ENCODE measurements around the gene NPM3.

DNA sequence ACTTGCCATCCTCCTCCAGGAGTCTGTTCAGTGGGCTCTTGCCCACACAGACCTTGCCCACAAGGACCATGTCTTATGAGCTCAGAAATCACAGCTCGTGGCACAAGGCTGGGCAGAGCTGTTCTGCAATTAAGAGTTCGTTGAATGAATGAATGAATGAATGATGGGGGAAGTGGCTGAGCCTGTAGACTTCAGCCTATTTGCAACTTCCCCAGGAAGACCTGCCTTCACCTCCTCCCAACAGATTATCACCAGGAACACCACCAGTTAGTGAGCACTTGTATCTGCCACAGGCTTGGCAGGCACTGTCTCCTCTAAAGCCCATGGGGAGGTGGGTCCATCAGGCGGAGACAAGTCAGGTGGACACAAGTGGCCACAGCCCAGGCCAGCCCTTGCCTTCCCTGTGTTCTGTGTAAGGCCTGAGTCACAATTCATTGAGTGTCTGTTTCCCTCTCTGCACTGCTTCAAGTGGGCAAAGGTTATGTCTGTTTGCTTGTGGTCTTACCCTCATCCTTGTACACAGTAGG, 5.6 kb downstream of the NPM3 start:
- no peak for TF ChIP-seq ZFX (CRISPR knock-in tag; IDR thresholded peaks at IDR 0.05; ENCODE audit: low read depth)
- TF ChIP-seq TCF7 (IDR thresholded peaks at IDR 0.05; ENCODE audit: low read depth), result no peak
- no peak for TF ChIP-seq WIZ (CRISPR knock-in tag; IDR thresholded peaks at IDR 0.05)
- no peak for TF ChIP-seq YY1 (IDR thresholded peaks at IDR 0.05; ENCODE audit: insufficient read depth, insufficient replicate concordance, low read depth, low read length)
- TF ChIP-seq EZH2 (conservative IDR thresholded peaks at IDR 0.05; ENCODE audit: low read depth, low read length), result no peak
- TF ChIP-seq RELA (CRISPR knock-in tag; IDR thresholded peaks at IDR 0.05), result no peak
- TF ChIP-seq, protein P1, sequence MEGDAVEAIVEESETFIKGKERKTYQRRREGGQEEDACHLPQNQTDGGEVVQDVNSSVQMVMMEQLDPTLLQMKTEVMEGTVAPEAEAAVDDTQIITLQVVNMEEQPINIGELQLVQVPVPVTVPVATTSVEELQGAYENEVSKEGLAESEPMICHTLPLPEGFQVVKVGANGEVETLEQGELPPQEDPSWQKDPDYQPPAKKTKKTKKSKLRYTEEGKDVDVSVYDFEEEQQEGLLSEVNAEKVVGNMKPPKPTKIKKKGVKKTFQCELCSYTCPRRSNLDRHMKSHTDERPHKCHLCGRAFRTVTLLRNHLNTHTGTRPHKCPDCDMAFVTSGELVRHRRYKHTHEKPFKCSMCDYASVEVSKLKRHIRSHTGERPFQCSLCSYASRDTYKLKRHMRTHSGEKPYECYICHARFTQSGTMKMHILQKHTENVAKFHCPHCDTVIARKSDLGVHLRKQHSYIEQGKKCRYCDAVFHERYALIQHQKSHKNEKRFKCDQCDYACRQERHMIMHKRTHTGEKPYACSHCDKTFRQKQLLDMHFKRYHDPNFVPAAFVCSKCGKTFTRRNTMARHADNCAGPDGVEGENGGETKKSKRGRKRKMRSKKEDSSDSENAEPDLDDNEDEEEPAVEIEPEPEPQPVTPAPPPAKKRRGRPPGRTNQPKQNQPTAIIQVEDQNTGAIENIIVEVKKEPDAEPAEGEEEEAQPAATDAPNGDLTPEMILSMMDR (CRISPR knock-in tag; IDR thresholded peaks at IDR 0.05), result no peak

All from HepG2 (cell line).